GM23338 (cell line): ENCODE data around the gene NKAIN2. TPM values are rescaled to one million over a fixed set of nuclear protein-coding genes. Genes with fewer than 3 reads are reported as not detected.
A peak's percentile ranks its signal among the peaks of the same experiment; 100 is the strongest.

ENCODE experiments used
- ATAC-seq: fragments of 200-7000 bp; cut with Tn5 transposase; 3 replicates; pipeline ENCODE4 v1.9.1; 2020
- DNase-seq: peaks from one replicate; pipeline ENCODE4 v3.0.0-alpha.2; 2015; ENCODE audit warnings: low spot score
- H2AFZ ChIP-seq: fragments of 200-600 bp; sonication (generic); 2 replicates; pipeline ENCODE4 v1.8.0; 2016; ENCODE audit warnings: antibody characterized with exemption, mild to moderate bottlenecking, moderate library complexity
- H3F3A ChIP-seq: fragments of 200-600 bp; sonication (generic); replicated peaks from 2 replicates; pipeline ENCODE4 v1.8.0; 2017; ENCODE audit warnings: antibody characterized with exemption, mixed run types, low read depth
- H3K27ac ChIP-seq: fragments of 200-600 bp; sonication (generic); 2 replicates; pipeline ENCODE4 v1.6.1; 2016; ENCODE audit warnings: low read depth
- H3K27me3 ChIP-seq: fragments of 200-600 bp; sonication (generic); 2 replicates; pipeline ENCODE4 v1.8.0; 2016; ENCODE audit warnings: mild to moderate bottlenecking, mixed run types, moderate library complexity; ENCODE audit not compliant: insufficient read depth
- H3K36me3 ChIP-seq: fragments of 200-600 bp; sonication (generic); 2 replicates; pipeline ENCODE4 v1.8.0; 2016; ENCODE audit warnings: mild to moderate bottlenecking; ENCODE audit not compliant: insufficient read depth
- H3K4me1 ChIP-seq: fragments of 200-600 bp; sonication (generic); 2 replicates; pipeline ENCODE4 v1.8.0; 2016; ENCODE audit warnings: mild to moderate bottlenecking, moderate library complexity; ENCODE audit not compliant: insufficient read depth
- H3K4me2 ChIP-seq: fragments of 200-600 bp; sonication (generic); 2 replicates; pipeline ENCODE4 v1.7.1; 2017; ENCODE audit warnings: mixed run types
- H3K4me3 ChIP-seq: fragments of 200-600 bp; sonication (generic); 2 replicates; pipeline ENCODE4 v1.6.1; 2016; ENCODE audit warnings: mixed run types
- H3K79me2 ChIP-seq: fragments of 200-600 bp; sonication (generic); replicated peaks from 2 replicates; pipeline ENCODE4 v1.8.0; 2017; ENCODE audit warnings: mild to moderate bottlenecking; ENCODE audit not compliant: insufficient read depth
- H3K9me2 ChIP-seq: fragments of 200-600 bp; sonication (generic); 2 replicates; pipeline ENCODE4 v1.8.0; 2017; ENCODE audit not compliant: insufficient read depth
- H4K20me1 ChIP-seq: fragments of 200-600 bp; sonication (generic); replicated peaks from 2 replicates; pipeline ENCODE4 v1.8.0; 2017; ENCODE audit warnings: mild to moderate bottlenecking; ENCODE audit not compliant: insufficient read depth
- H3K27ac Mint-ChIP-seq: 2 replicates; pipeline ENCODE4 v1.8.0; 2020; ENCODE audit warnings: inconsistent platforms, mild to moderate bottlenecking, moderate library complexity, mixed read lengths
- H3K27me3 Mint-ChIP-seq: 3 replicates; pipeline ENCODE4 v1.8.0; 2022; ENCODE audit warnings: low read depth, mild to moderate bottlenecking, moderate library complexity, mixed read lengths, inconsistent platforms; ENCODE audit not compliant: insufficient read depth, poor library complexity
- H3K36me3 Mint-ChIP-seq: 3 replicates; pipeline ENCODE4 v1.8.0; 2021; ENCODE audit warnings: low read depth, mild to moderate bottlenecking, inconsistent platforms, moderate library complexity, mixed read lengths
- H3K4me1 Mint-ChIP-seq: 3 replicates; pipeline ENCODE4 v1.8.0; 2020; ENCODE audit warnings: mild to moderate bottlenecking, inconsistent platforms, mixed read lengths
- H3K4me3 Mint-ChIP-seq: 3 replicates; pipeline ENCODE4 v1.8.0; 2021; ENCODE audit warnings: moderate library complexity, mild to moderate bottlenecking, inconsistent platforms, mixed read lengths
- H3K9me3 Mint-ChIP-seq: 3 replicates; pipeline ENCODE4 v1.8.0; 2020; ENCODE audit warnings: moderate library complexity, mild to moderate bottlenecking, inconsistent platforms, mixed read lengths
- CREB1 ChIP-seq: fragments of 250-450 bp; sonication (Bioruptor Pico); IDR thresholded peaks from 2 replicates; pipeline ENCODE4 v1.5.0; 2020; ENCODE audit warnings: low read depth, mild to moderate bottlenecking, moderate library complexity
- EZH2 ChIP-seq: fragments of 200-600 bp; sonication (generic); IDR thresholded peaks from one replicate; pipeline ENCODE4 v1.8.0; 2017; ENCODE audit warnings: antibody characterized with exemption, mild to moderate bottlenecking, low read depth; ENCODE audit not compliant: unreplicated experiment
- EZH2phosphoT487 ChIP-seq: fragments of 200-600 bp; sonication (generic); IDR thresholded peaks from one replicate; pipeline ENCODE4 v1.8.1; 2018; ENCODE audit warnings: antibody characterized with exemption; ENCODE audit not compliant: unreplicated experiment
- JUNB ChIP-seq: IDR thresholded peaks from one replicate; pipeline ENCODE4 v1.6.1; 2016; ENCODE audit warnings: antibody characterized with exemption; ENCODE audit not compliant: unreplicated experiment
- NANOG ChIP-seq: IDR thresholded peaks from 2 replicates; pipeline ENCODE4 v1.6.1; 2016; ENCODE audit warnings: antibody characterized with exemption, borderline replicate concordance
- POLR2AphosphoS5 ChIP-seq: IDR thresholded peaks from 2 replicates; pipeline ENCODE4 v1.6.1; 2016; ENCODE audit warnings: antibody characterized with exemption, low read depth
- STAT1 ChIP-seq: IDR thresholded peaks from one replicate; pipeline ENCODE4 v1.6.1; 2016; ENCODE audit warnings: antibody characterized with exemption; ENCODE audit not compliant: unreplicated experiment
- ZNF114 ChIP-seq: fragments of 250-450 bp; sonication (Bioruptor Pico); IDR thresholded peaks from 2 replicates; pipeline ENCODE4 v1.5.0; 2020; ENCODE audit warnings: mild to moderate bottlenecking, moderate library complexity
- ZNF331 ChIP-seq: fragments of 250-450 bp; sonication (Bioruptor Pico); IDR thresholded peaks from 2 replicates; pipeline ENCODE4 v1.5.0; 2020; ENCODE audit warnings: low read depth, mild to moderate bottlenecking, moderate library complexity
- polyA plus RNA-seq: library from polyadenylated mRNA; unstranded; fragments of >200 nt; fragmentation: Nextera tagmentation; extraction: Ambion mirVana; gene quantifications from 2 replicates; pipeline ENCODE4 v1.2.1, GENCODE V29; 2016
- total RNA-seq: library from RNA; depleted of rRNA; stranded (reverse); fragments of >200 nt; shearing (Covaris generic); gene quantifications from 2 replicates; pipeline ENCODE4 v1.2.3, GENCODE V29; 2014
- TF ChIP-seq, protein P1 (sequence below), 2 experiments: fragments of 200-600 bp in 1 of 2; sonication (generic) in 1 of 2; conservative IDR thresholded peaks; 2 replicates each; pipeline versions ENCODE4 v1.5.1 to v1.6.1; 2016 to 2017; ENCODE audit warnings: antibody characterized with exemption in 2 of 2, low read depth in 2 of 2, mild to moderate bottlenecking in 2 of 2, moderate library complexity in 1 of 2
- TF ChIP-seq, protein P2 (sequence below): IDR thresholded peaks from 2 replicates; pipeline ENCODE4 v1.6.1; 2016; ENCODE audit warnings: antibody characterized with exemption
- TF ChIP-seq, protein P3 (sequence below): IDR thresholded peaks from one replicate; pipeline ENCODE4 v1.6.1; 2018; ENCODE audit warnings: antibody characterized with exemption; ENCODE audit not compliant: unreplicated experiment
- TF ChIP-seq, protein P4 (sequence below): fragments of 250-450 bp; sonication (Bioruptor Pico); IDR thresholded peaks from 2 replicates; pipeline ENCODE4 v1.5.0; 2020; ENCODE audit warnings: mild to moderate bottlenecking, moderate library complexity

NKAIN2 gene
- total and polyA plus RNA-seq, 2 experiments from 2014 or later, result 0.39 to 1.1 TPM

DNA sequence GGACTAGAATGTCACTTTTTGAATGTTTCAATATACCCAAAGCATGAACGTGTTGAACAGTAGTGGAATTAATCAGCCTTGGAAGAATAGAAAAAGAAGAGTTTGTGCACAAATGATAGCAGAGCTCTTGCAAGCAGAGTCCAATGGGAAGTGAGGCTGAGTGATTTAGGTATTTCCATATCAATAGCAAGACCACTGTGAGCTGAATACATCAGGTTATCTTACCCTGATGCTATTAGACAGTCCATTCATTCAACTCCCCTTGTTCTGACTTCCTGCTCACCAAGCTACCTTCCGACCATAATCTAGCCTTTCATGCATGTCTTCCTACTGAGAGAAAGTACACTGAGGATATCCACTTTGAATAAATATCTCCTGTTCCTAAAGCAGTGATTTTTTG lies 809.4 kb downstream of the NKAIN2 start:
- Histone ChIP-seq H3K36me3 (no peaks in the 10 kb centered on the region), H3F3A (no peaks in the 10 kb centered on the region), H3K4me3 (no peak overlapping the region), H3K4me2 (no peak overlapping the region), H3K79me2 (no peaks in the 10 kb centered on the region), H4K20me1 (no peaks in the 10 kb centered on the region), H3K27me3 (no peaks in the 10 kb centered on the region), H3K4me1 (peaks cover 3% of the 10 kb centered on the region; the same call in 1 of the 2 replicates), H3K27ac (no peak overlapping the region), H3K9me2 (0 out of 2 replicates have a peak, but pooled peaks cover 4% of the 10 kb centered on the region), H2AFZ (no peak overlapping the region)
- Mint-ChIP-seq H3K27me3 (peaks cover 2% of the 10 kb centered on the region), H3K4me3 (no peak overlapping the region), H3K36me3 (no peaks in the 10 kb centered on the region), H3K27ac (no peak overlapping the region), H3K4me1 (peaks cover 13% of the 10 kb centered on the region), H3K9me3 (no peaks in the 10 kb centered on the region; the same call in 2 of the 3 replicates)
- ATAC-seq (no peak), DNase-seq (peak; percentile 5)
- TF ChIP-seq, protein P1, sequence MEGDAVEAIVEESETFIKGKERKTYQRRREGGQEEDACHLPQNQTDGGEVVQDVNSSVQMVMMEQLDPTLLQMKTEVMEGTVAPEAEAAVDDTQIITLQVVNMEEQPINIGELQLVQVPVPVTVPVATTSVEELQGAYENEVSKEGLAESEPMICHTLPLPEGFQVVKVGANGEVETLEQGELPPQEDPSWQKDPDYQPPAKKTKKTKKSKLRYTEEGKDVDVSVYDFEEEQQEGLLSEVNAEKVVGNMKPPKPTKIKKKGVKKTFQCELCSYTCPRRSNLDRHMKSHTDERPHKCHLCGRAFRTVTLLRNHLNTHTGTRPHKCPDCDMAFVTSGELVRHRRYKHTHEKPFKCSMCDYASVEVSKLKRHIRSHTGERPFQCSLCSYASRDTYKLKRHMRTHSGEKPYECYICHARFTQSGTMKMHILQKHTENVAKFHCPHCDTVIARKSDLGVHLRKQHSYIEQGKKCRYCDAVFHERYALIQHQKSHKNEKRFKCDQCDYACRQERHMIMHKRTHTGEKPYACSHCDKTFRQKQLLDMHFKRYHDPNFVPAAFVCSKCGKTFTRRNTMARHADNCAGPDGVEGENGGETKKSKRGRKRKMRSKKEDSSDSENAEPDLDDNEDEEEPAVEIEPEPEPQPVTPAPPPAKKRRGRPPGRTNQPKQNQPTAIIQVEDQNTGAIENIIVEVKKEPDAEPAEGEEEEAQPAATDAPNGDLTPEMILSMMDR (conservative IDR thresholded peaks at IDR 0.05; ENCODE audit: low read depth in 2 of 2), result no peak
- TF ChIP-seq JUNB, result no peak
- no peak for TF ChIP-seq ZNF331 (CRISPR knock-in tag)
- TF ChIP-seq POLR2AphosphoS5, result no peak
- TF ChIP-seq, protein P2, sequence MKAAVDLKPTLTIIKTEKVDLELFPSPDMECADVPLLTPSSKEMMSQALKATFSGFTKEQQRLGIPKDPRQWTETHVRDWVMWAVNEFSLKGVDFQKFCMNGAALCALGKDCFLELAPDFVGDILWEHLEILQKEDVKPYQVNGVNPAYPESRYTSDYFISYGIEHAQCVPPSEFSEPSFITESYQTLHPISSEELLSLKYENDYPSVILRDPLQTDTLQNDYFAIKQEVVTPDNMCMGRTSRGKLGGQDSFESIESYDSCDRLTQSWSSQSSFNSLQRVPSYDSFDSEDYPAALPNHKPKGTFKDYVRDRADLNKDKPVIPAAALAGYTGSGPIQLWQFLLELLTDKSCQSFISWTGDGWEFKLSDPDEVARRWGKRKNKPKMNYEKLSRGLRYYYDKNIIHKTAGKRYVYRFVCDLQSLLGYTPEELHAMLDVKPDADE, result no peak
- no peak for TF ChIP-seq NANOG
- TF ChIP-seq ZNF114 (CRISPR knock-in tag), result no peak
- TF ChIP-seq EZH2phosphoT487, result no peak
- TF ChIP-seq, protein P3, sequence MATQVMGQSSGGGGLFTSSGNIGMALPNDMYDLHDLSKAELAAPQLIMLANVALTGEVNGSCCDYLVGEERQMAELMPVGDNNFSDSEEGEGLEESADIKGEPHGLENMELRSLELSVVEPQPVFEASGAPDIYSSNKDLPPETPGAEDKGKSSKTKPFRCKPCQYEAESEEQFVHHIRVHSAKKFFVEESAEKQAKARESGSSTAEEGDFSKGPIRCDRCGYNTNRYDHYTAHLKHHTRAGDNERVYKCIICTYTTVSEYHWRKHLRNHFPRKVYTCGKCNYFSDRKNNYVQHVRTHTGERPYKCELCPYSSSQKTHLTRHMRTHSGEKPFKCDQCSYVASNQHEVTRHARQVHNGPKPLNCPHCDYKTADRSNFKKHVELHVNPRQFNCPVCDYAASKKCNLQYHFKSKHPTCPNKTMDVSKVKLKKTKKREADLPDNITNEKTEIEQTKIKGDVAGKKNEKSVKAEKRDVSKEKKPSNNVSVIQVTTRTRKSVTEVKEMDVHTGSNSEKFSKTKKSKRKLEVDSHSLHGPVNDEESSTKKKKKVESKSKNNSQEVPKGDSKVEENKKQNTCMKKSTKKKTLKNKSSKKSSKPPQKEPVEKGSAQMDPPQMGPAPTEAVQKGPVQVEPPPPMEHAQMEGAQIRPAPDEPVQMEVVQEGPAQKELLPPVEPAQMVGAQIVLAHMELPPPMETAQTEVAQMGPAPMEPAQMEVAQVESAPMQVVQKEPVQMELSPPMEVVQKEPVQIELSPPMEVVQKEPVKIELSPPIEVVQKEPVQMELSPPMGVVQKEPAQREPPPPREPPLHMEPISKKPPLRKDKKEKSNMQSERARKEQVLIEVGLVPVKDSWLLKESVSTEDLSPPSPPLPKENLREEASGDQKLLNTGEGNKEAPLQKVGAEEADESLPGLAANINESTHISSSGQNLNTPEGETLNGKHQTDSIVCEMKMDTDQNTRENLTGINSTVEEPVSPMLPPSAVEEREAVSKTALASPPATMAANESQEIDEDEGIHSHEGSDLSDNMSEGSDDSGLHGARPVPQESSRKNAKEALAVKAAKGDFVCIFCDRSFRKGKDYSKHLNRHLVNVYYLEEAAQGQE, result no peak
- TF ChIP-seq STAT1, result no peak
- TF ChIP-seq, protein P4, sequence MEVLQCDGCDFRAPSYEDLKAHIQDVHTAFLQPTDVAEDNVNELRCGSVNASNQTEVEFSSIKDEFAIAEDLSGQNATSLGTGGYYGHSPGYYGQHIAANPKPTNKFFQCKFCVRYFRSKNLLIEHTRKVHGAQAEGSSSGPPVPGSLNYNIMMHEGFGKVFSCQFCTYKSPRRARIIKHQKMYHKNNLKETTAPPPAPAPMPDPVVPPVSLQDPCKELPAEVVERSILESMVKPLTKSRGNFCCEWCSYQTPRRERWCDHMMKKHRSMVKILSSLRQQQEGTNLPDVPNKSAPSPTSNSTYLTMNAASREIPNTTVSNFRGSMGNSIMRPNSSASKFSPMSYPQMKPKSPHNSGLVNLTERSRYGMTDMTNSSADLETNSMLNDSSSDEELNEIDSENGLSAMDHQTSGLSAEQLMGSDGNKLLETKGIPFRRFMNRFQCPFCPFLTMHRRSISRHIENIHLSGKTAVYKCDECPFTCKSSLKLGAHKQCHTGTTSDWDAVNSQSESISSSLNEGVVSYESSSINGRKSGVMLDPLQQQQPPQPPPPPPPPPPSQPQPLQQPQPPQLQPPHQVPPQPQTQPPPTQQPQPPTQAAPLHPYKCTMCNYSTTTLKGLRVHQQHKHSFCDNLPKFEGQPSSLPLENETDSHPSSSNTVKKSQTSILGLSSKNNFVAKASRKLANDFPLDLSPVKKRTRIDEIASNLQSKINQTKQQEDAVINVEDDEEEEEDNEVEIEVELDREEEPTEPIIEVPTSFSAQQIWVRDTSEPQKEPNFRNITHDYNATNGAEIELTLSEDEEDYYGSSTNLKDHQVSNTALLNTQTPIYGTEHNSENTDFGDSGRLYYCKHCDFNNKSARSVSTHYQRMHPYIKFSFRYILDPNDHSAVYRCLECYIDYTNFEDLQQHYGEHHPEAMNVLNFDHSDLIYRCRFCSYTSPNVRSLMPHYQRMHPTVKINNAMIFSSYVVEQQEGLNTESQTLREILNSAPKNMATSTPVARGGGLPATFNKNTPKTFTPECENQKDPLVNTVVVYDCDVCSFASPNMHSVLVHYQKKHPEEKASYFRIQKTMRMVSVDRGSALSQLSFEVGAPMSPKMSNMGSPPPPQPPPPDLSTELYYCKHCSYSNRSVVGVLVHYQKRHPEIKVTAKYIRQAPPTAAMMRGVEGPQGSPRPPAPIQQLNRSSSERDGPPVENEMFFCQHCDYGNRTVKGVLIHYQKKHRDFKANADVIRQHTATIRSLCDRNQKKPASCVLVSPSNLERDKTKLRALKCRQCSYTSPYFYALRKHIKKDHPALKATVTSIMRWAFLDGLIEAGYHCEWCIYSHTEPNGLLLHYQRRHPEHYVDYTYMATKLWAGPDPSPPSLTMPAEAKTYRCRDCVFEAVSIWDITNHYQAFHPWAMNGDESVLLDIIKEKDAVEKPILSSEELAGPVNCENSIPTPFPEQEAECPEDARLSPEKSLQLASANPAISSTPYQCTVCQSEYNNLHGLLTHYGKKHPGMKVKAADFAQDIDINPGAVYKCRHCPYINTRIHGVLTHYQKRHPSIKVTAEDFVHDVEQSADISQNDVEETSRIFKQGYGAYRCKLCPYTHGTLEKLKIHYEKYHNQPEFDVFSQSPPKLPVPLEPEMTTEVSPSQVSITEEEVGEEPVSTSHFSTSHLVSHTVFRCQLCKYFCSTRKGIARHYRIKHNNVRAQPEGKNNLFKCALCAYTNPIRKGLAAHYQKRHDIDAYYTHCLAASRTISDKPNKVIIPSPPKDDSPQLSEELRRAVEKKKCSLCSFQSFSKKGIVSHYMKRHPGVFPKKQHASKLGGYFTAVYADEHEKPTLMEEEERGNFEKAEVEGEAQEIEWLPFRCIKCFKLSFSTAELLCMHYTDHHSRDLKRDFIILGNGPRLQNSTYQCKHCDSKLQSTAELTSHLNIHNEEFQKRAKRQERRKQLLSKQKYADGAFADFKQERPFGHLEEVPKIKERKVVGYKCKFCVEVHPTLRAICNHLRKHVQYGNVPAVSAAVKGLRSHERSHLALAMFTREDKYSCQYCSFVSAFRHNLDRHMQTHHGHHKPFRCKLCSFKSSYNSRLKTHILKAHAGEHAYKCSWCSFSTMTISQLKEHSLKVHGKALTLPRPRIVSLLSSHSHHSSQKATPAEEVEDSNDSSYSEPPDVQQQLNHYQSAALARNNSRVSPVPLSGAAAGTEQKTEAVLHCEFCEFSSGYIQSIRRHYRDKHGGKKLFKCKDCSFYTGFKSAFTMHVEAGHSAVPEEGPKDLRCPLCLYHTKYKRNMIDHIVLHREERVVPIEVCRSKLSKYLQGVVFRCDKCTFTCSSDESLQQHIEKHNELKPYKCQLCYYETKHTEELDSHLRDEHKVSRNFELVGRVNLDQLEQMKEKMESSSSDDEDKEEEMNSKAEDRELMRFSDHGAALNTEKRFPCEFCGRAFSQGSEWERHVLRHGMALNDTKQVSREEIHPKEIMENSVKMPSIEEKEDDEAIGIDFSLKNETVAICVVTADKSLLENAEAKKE (CRISPR knock-in tag), result no peak
- TF ChIP-seq CREB1, result no peak
- no peak for TF ChIP-seq EZH2
